Lower lobe of right lung (tissue), 2 donors: ENCODE data around the gene PPP6R1. TPM values are rescaled to one million over a fixed set of nuclear protein-coding genes. Genes with fewer than 3 reads are reported as not detected.
A peak's percentile ranks its signal among the peaks of the same experiment; 100 is the strongest.

Source experiments
- ATAC-seq, 2 donors: fragments of 200-7000 bp; cut with Tn5 transposase; one replicate each; pipeline ENCODE4 v1.9.1; 2020 to 2022; ENCODE audit warnings: mild to moderate bottlenecking in 2 of 2, moderate library complexity in 2 of 2
- DNase-seq: peaks from one replicate; pipeline ENCODE4 v3.0.0-alpha.2; 2020
- H3K27ac ChIP-seq: fragments of 200-600 bp; one replicate; pipeline ENCODE4 v1.8.0; 2022
- H3K27me3 ChIP-seq: fragments of 200-600 bp; one replicate; pipeline ENCODE4 v1.8.0; 2022; ENCODE audit warnings: low read depth
- H3K36me3 ChIP-seq: fragments of 200-600 bp; one replicate; pipeline ENCODE4 v1.8.0; 2022; ENCODE audit warnings: mild to moderate bottlenecking
- H3K4me1 ChIP-seq: fragments of 200-600 bp; one replicate; pipeline ENCODE4 v1.8.0; 2022
- H3K4me3 ChIP-seq: fragments of 200-600 bp; one replicate; pipeline ENCODE4 v1.8.0; 2022; ENCODE audit warnings: mild to moderate bottlenecking
- H3K9me3 ChIP-seq: fragments of 200-600 bp; one replicate; pipeline ENCODE4 v1.8.0; 2022
- intact Hi-C: fragments of 100-400 bp; cut with DNase I; formaldehyde crosslinking; loops from one replicate; pipeline ENCODE4 v1.11.0; 2022
- total RNA-seq: library from RNA; stranded (reverse); fragmentation: NEBNext Ultra II Directional; extraction: Animal tissue kit (Norgen Biotek cat#: 25700); gene quantifications from one replicate; pipeline ENCODE4 v1.2.1, GENCODE V29; 2021
- TF ChIP-seq, protein P1 (sequence below): fragments of 200-600 bp; IDR thresholded peaks from one replicate; pipeline ENCODE4 v1.8.0; 2022; ENCODE audit warnings: antibody characterized with exemption, mild to moderate bottlenecking
- donor health status: DM: no; HTN: yes; CAD: no; lungs with severe emphysema.

Gene PPP6R1
- total RNA-seq, 1 donor from 2014 or later = 69.1 TPM

DNA sequence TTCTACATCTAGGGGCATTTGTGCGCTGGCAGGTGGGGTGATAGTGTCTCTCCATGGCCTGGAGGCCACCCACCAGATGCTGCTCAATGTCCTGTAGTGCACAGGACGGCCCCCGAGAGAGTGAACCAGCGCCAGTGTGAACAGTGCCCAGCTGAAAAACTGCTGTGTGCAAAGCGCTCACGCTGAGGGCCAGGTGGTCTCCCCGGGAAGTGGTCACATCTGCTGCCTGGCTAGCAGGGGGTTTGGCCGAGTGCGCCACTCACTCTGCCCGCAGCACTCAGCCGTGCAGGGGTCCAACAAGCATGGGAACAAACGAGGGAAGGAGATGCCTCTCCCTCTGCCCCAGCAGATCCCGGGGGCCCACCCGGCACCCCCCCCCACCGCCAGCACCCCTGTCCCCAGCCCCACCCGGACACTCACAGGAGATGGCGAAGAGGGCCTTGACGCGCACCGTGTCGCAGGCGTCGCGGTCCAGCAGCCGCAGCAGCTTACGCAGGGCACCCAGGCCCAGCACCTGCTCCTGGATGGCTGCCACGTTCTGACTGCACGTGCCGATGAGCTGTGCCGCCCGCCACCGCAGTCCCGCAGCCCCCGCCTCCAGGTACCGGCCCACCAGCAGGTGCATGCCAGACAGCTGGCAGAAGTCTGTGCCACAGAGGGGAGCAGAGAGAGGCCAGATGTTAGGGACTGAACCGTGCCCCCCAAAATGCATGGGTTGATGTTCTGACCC is 15.3 kb upstream of the PPP6R1 start:
- Histone ChIP-seq H3K27me3 (no peaks in the 10 kb centered on the region), H3K9me3 (no peaks in the 10 kb centered on the region), H3K27ac (no peak overlapping the region), H3K4me1 (peaks cover 2% of the 10 kb centered on the region), H3K4me3 (no peak overlapping the region), H3K36me3 (peaks cover 66% of the 10 kb centered on the region)
- DNase-seq (no peak), ATAC-seq (no peak)
- TF ChIP-seq, protein P1, sequence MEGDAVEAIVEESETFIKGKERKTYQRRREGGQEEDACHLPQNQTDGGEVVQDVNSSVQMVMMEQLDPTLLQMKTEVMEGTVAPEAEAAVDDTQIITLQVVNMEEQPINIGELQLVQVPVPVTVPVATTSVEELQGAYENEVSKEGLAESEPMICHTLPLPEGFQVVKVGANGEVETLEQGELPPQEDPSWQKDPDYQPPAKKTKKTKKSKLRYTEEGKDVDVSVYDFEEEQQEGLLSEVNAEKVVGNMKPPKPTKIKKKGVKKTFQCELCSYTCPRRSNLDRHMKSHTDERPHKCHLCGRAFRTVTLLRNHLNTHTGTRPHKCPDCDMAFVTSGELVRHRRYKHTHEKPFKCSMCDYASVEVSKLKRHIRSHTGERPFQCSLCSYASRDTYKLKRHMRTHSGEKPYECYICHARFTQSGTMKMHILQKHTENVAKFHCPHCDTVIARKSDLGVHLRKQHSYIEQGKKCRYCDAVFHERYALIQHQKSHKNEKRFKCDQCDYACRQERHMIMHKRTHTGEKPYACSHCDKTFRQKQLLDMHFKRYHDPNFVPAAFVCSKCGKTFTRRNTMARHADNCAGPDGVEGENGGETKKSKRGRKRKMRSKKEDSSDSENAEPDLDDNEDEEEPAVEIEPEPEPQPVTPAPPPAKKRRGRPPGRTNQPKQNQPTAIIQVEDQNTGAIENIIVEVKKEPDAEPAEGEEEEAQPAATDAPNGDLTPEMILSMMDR = no peak
- intact Hi-C loops = no loop called here

DNA sequence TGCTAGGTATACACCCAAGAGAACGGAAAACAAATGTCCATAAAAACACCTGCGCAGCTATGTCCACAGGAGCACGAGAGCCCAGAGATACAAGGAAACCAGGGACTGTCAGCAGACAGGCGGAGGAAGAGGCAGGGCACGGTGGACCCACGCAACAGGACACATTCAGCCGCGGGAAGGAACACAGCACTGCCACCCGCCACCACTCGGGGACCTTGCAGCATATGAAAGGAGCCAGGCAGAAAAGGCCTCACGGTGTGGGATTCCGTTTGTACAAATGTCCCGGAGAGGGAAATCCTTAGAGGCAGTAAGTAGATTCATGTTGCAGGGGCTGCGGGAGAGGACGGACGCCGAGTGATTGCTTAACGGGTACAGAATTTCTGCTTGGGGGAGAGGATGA is 13.3 kb upstream of the PPP6R1 start:
- Histone ChIP-seq H3K9me3 (no peaks in the 10 kb centered on the region), H3K4me1 (no peaks in the 10 kb centered on the region), H3K27me3 (no peaks in the 10 kb centered on the region), H3K36me3 (peaks cover 62% of the 10 kb centered on the region), H3K4me3 (no peak overlapping the region), H3K27ac (no peak overlapping the region)
- TF ChIP-seq, protein P1 = no peak
- DNase-seq = no peak
- intact Hi-C loops = no loop called here
- no peak for ATAC-seq

DNA sequence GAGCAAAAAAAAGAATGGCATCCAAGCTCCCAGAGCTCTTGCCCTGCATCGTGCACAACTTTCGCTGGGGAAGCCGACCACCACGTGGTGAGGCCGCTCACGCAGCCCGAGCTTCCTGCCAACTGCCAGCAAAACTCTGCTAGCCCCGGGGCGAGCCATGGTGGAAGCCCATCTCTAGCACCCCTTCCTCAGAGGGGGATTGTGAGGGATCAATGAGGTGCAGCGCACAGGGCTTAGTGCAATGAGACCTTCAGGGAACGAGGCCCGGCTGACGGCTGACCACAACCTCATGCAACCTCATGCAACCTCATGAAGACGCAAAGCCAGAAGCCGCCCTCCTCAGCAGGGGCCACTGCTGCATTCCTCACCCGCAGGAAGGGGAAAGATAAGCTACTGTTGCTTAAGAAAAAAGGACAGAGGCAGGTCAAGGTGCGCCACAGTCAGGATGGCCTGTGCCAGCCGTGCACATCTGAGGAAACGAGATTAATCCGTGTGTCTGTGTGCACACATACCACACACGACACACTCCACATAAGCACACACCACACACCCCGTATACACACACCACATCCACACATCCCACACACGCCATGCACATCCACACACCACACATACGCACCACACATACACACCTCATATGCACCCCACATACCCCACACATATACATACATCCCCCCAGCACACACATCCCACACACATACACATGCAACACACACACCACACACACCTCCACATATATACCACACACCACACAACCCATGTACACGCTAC is 11.5 kb upstream of the PPP6R1 start:
- Histone ChIP-seq H3K4me3 (no peak overlapping the region), H3K27me3 (no peaks in the 10 kb centered on the region), H3K4me1 (no peaks in the 10 kb centered on the region), H3K36me3 (peaks cover 46% of the 10 kb centered on the region), H3K9me3 (no peaks in the 10 kb centered on the region), H3K27ac (no peak overlapping the region)
- ATAC-seq = peak in 1 of 2 donors; percentile 40
- intact Hi-C loops = no loop called here
- no peak for DNase-seq
- TF ChIP-seq, protein P1 = no peak

DNA sequence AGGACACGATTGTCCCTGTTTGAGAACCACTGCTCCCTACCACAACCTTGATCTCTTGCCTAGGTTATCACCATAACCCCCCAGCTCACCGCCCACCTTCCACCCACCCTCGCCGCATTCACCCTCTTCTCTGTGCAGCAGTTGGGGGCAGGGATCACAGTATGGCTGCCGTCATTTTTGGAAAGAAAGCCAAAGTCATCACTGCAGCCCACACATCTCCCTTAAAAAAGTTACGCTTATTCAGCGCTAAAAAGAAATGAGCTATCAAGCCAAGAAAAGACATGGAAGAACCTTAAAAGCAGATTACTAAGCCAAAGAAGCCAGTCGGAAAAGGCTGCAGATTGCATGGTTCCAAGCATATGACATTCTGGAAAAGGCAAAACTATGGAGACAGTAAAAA is 10.5 kb upstream of the PPP6R1 start:
- H3K36me3 ChIP-seq = peaks cover 39% of the 10 kb centered on the region
- H3K4me1 ChIP-seq = no peaks in the 10 kb centered on the region
- H3K9me3 ChIP-seq = no peaks in the 10 kb centered on the region
- ATAC-seq (no peak), DNase-seq (no peak)
- intact Hi-C loops = no loop called here
- no peaks in the 10 kb centered on the region for H3K27me3 ChIP-seq
- TF ChIP-seq, protein P1 = no peak
- no peak overlapping the region for H3K4me3 ChIP-seq
- no peak overlapping the region for H3K27ac ChIP-seq

DNA sequence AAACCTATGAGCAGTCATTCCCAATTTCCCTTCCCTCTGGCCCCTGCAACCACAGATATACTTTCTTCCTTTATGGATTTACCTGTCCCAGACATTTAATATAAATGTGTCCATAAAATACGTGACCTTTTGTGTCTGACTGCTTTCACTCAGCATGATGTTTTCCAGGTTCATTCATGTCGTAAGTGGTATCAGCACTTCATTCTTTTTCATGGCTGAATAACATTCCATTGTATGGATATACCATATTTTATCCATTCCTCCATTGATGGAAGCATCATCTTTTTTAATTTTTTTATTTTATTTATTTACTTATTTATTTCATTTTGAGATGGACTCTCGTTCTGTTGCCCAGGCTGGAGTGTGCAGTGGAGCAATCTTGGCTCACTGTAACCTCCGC is 8.0 kb upstream of the PPP6R1 start:
- DNase-seq (no peak), ATAC-seq (no peak)
- Histone ChIP-seq H3K4me3 (no peak overlapping the region), H3K27ac (no peak overlapping the region), H3K4me1 (no peaks in the 10 kb centered on the region), H3K36me3 (peaks cover 18% of the 10 kb centered on the region), H3K9me3 (no peaks in the 10 kb centered on the region), H3K27me3 (no peaks in the 10 kb centered on the region)
- intact Hi-C loops = no loop called here
- TF ChIP-seq, protein P1 = no peak
